Astrocyte of the cerebellum (primary cell): Measurements from ENCODE around the gene AREL1.

Experiments used
- DNase-seq: peaks from one replicate; pipeline ENCODE4 v3.0.0-alpha.2; 2011; ENCODE audit warnings: low read depth
- H3K4me3 ChIP-seq: 2 replicates; pipeline ENCODE4 v1.5.1; 2011; ENCODE audit warnings: mild to moderate bottlenecking, low read depth, low read length, moderate library complexity
- in situ Hi-C: cut with HindIII; loops from 2 replicates; pipeline ENCODE4 v1.10.0; 2017; ENCODE audit warnings: low sequenced_read_pairs
- TF ChIP-seq, protein P1 (sequence below): IDR thresholded peaks from 2 replicates; pipeline ENCODE4 v1.5.1; 2012; ENCODE audit warnings: low read length, low read depth, moderate library complexity, mild to moderate bottlenecking; ENCODE audit errors: missing control alignments

AREL1 gene

DNA sequence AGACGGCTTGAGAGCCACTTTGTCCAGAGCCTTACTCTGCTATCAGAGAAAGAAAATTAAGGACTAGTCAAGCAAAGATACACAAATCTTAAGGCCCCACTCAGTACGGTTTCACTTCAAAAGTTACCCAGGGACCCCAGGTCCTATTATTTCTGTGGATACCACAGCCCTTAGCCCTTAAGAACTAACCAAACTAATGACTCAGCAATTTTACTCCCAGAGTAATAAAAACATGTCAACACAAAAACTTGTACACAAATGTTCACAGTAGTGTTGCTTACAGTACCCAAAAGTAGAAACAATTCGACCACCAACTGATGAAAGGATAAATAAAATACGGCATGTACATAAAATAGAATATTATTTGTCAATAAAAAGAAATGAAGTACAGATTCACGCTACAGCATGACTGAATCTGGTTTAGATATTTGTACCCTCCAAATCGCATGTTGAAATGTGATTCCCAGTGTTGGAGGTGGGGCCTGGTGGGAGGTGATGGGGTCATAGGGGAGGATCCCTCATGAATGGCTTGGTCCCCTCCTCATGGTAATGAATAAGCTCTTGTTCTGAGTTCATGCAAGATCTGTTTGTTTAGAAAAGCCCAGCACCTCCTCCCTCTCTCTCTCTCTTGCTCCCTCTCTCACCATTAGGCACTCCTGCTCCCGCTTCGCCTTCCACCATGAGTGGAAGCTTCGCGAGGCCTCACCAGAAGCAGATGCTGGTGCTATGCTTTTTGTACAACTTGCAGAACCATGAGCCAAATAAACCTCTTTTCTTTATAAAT is 30.5 kb downstream of the AREL1 start:
- in situ Hi-C loops, result loop anchor here (5.0 kb wide), 1 partner anchor 80 kb away; no protein-coding TSS in a partner anchor
- DNase-seq, result no peak
- H3K4me3 ChIP-seq, result no peak overlapping the region
- TF ChIP-seq, protein P1, sequence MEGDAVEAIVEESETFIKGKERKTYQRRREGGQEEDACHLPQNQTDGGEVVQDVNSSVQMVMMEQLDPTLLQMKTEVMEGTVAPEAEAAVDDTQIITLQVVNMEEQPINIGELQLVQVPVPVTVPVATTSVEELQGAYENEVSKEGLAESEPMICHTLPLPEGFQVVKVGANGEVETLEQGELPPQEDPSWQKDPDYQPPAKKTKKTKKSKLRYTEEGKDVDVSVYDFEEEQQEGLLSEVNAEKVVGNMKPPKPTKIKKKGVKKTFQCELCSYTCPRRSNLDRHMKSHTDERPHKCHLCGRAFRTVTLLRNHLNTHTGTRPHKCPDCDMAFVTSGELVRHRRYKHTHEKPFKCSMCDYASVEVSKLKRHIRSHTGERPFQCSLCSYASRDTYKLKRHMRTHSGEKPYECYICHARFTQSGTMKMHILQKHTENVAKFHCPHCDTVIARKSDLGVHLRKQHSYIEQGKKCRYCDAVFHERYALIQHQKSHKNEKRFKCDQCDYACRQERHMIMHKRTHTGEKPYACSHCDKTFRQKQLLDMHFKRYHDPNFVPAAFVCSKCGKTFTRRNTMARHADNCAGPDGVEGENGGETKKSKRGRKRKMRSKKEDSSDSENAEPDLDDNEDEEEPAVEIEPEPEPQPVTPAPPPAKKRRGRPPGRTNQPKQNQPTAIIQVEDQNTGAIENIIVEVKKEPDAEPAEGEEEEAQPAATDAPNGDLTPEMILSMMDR, result no peak

DNA sequence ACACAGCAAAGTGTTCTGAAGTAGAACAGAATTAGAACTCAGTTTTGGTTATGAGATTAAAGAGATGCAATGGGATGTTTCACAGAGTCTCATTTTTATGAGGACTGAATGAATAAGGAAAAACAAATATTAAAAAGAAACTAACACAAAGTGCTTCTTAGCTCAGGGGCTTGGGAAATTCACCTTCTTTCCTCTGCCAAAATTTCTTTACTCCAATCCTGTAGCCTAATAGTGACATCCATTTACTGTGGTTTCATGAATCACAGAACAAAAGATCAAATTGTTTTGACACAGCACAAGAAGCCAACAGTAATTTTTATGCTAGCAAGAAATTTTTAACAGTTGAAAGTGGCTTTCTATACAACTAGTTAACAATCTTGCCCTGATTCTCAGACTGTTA is 37.7 kb downstream of the AREL1 start:
- no peak overlapping the region for H3K4me3 ChIP-seq
- TF ChIP-seq, protein P1, result no peak
- in situ Hi-C loops, result no loop called here
- DNase-seq, result no peak

DNA sequence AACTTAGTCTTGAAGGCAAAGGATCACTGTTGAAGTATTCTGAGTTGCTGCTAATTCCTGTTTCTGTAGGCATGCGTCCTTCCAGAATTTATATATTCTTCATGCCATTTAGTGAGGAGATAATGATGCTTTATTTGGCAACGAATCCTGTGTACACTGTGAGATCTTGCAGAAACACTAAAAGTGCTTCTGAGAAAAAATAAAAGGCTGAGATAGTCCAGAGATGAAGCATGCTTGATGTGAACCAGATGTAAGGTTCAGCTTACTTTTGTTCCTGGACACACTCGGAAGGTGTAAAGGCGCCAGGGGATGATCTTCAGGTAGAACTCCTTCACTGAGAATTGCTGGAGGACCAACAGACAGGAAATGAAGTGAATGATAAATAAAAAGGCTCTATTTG is 39.1 kb downstream of the AREL1 start:
- in situ Hi-C loops, result no loop called here
- no peak overlapping the region for H3K4me3 ChIP-seq
- DNase-seq, result no peak
- TF ChIP-seq, protein P1, result no peak

DNA sequence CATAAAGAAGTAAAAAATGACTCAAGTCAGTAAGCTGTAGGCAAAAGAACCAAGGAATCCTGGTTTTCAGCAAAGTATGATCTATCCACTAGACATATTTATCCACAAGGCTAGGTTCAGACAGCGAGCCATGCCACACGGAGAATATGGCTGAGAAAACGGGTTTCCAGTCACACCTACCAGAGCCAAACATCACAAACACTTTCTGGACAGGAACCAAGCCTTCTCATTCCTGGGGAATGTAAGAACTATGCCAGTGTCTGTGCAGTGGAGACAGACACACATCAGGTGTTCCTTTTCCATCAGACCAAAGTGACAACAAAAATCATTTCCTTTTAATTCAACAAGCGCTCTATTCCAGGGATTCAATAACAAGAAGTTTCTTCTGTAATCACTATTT is 41.1 kb downstream of the AREL1 start:
- no peak overlapping the region for H3K4me3 ChIP-seq
- TF ChIP-seq, protein P1, result no peak
- in situ Hi-C loops, result no loop called here
- peak; percentile 83 for DNase-seq

DNA sequence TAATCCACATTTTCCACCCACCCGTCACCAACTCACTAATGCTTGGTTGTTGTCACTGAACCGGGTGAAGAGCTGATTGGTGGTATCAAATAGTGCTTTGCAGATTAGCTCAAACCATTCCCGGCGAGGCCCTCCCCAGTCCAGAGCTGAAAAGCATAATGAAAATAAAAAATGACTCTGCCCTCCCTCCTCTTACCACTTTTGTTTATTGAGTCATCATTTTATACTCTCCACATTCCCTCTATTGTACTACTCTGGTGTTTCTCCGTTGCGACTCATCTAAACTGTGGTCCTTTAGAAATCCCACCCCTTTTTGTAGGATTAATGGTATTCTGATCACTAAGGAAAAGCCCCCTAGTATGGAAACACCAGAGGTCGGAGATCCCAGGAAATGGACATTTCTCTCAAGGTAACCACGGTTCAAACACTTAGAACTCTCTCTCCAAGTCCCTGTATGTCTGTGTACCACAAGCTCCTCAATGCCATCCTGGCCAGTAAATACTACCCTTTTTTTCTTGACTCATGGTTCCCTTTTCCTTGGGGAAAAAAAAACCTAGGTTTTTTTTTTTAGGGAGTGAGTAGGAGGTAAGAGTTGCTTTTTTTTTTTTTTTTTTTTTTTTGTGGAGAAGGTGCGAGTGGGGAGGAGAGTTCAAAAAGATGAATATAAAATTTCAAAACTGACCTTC is 42.0 kb downstream of the AREL1 start:
- in situ Hi-C loops, result no loop called here
- peak; percentile 36 for DNase-seq
- no peak overlapping the region for H3K4me3 ChIP-seq
- TF ChIP-seq, protein P1, result no peak

DNA sequence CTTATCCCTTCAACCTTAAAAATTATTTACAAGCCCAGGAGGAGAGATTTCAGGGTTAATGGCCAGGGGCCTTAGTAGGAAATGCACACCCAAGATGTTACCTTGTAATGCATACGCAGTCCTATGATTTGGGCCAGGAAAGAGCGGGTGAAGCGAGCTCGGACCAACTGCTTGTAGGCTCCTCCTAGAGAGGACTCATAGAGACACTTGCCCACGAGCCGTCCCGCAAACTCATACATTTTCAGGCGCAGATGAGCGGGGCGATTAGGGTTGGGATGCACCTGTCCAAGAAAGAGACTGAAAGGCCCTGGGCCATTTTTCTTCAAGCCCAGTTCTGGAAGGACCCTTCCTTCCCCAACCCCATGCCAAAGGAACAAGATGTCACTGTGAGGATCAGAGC is 43.0 kb downstream of the AREL1 start:
- H3K4me3 ChIP-seq, result no peak overlapping the region
- in situ Hi-C loops, result no loop called here
- no peak for DNase-seq
- TF ChIP-seq, protein P1, result no peak
